ENCODE data around the gene DNASE1L1. TPM values are rescaled to one million over a fixed set of nuclear protein-coding genes. Genes with fewer than 3 reads are reported as not detected.
A peak's percentile ranks its signal among the peaks of the same experiment; 100 is the strongest.

DNASE1L1 gene
- total RNA-seq, 2 donors from 2014 or later: 20.5 to 22.6 TPM

GRCh38 chrX:154359362-154360154, 49.5 kb downstream of the DNASE1L1 start:
- DNase-seq (no peak), ATAC-seq (no peak)
- H3K9me3 ChIP-seq (ENCODE audit: control insufficient read depth, low read length, poor library complexity, severe bottlenecking): no peaks in the 10 kb centered on the region
- Mint-ChIP-seq H3K4me1 (peaks cover 13% of the 10 kb centered on the region), H3K27me3 (no peaks in the 10 kb centered on the region), H3K27ac (no peak overlapping the region), H3K4me3 (no peak overlapping the region), H3K36me3 (ENCODE audit: low read depth) (peaks cover 2% of the 10 kb centered on the region)

DNA sequence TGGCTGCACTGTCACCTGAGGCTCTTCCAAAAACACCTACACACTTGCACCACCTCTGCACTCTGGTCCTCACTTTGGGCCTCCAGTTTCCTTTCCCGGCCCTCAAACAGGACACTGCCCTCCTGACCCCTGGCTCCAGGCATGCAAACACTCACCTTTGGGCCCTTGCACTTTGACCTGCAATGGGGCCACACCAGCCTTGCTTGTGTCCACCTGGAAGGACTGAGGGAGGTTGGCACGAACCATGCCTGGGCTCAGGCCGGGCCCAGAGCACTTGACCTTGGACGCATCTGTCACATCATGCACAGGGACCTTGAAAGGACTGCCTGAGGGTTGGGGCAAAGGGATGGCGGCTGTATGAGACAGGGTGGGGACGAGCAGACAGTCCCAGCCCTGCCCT, 50.2 kb downstream of the DNASE1L1 start:
- ATAC-seq (no peak), DNase-seq (no peak)
- Mint-ChIP-seq H3K36me3 (ENCODE audit: low read depth) (peaks cover 2% of the 10 kb centered on the region), H3K4me1 (peaks cover 13% of the 10 kb centered on the region), H3K27ac (peak overlapping the region; percentile 78), H3K4me3 (peak overlapping the region; percentile 82), H3K27me3 (no peaks in the 10 kb centered on the region)
- no peaks in the 10 kb centered on the region for H3K9me3 ChIP-seq (ENCODE audit: control insufficient read depth, low read length, poor library complexity, severe bottlenecking)

- no peaks in the 10 kb centered on the region for H3K27me3 Mint-ChIP-seq
- no peak overlapping the region for H3K27ac Mint-ChIP-seq
- DNase-seq (no peak), ATAC-seq (no peak)
- H3K4me3 Mint-ChIP-seq: peak overlapping the region; percentile 82
- peaks cover 18% of the 10 kb centered on the region for H3K4me1 Mint-ChIP-seq
- H3K36me3 Mint-ChIP-seq (ENCODE audit: low read depth): peaks cover 2% of the 10 kb centered on the region
- no peaks in the 10 kb centered on the region for H3K9me3 ChIP-seq (ENCODE audit: control insufficient read depth, low read length, poor library complexity, severe bottlenecking)
Observed at GRCh38 chrX:154358011-154358410, 51.0 kb downstream of the DNASE1L1 start.

DNA sequence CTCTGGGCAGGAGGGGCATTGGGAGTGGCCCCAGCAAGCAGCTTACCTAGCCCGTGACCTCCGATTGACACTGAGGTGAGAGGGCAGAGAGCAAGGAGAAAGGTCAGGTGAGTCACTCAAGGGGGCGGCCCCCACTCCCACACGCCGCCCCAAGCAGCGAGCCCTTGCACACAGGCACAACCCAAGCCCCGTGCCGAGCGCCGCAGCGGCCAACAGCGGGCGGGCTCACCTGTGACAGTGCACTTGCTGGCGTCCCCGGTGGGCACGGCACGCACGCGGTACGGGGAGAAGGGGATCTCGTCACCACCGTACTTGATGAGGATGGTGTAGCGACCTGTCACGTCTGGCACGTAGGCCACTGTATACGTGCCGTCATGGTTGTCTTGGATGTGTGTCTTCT, 51.8 kb downstream of the DNASE1L1 start:
- H3K36me3 Mint-ChIP-seq (ENCODE audit: low read depth): no peaks in the 10 kb centered on the region
- H3K4me1 Mint-ChIP-seq: peaks cover 19% of the 10 kb centered on the region
- ATAC-seq (no peak), DNase-seq (peak in 1 of 3 donors; percentile 3)
- H3K9me3 ChIP-seq (ENCODE audit: control insufficient read depth, low read length, poor library complexity, severe bottlenecking): no peaks in the 10 kb centered on the region
- H3K27ac Mint-ChIP-seq: peak overlapping the region; percentile 2
- no peaks in the 10 kb centered on the region for H3K27me3 Mint-ChIP-seq
- H3K4me3 Mint-ChIP-seq: peak overlapping the region; percentile 31

DNA sequence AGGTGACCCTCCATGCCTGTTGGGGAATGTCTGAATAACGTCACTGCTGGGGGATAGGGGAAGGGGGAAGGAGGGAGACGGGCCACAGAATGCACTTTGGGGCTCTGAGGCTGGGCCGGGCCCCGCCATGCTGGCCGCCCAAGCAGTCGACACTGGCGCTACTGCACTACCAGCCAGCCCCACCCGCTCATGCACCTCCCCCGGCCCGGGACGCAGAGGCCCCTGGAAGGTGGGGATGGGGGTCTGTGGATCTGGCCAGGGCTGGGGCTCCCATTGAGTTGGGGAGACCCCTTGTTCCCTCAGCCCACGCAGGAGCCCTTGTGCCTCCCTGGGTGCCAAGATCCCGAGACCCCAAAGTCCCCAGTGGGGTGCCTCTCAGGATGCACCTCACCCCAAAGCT, 52.5 kb downstream of the DNASE1L1 start:
- DNase-seq (no peak), ATAC-seq (no peak)
- H3K27ac Mint-ChIP-seq: no peak overlapping the region
- H3K27me3 Mint-ChIP-seq: no peaks in the 10 kb centered on the region
- H3K4me1 Mint-ChIP-seq: peaks cover 20% of the 10 kb centered on the region
- H3K36me3 Mint-ChIP-seq (ENCODE audit: low read depth): no peaks in the 10 kb centered on the region
- H3K4me3 Mint-ChIP-seq: peak overlapping the region; percentile 72
- no peaks in the 10 kb centered on the region for H3K9me3 ChIP-seq (ENCODE audit: control insufficient read depth, low read length, poor library complexity, severe bottlenecking)

GRCh38 chrX:154355776-154356140, 53.3 kb downstream of the DNASE1L1 start:
- Mint-ChIP-seq H3K4me3 (no peak overlapping the region), H3K27ac (peak overlapping the region; percentile 3), H3K36me3 (ENCODE audit: low read depth) (no peaks in the 10 kb centered on the region)

GRCh38 chrX:154355094-154355775, 53.8 kb downstream of the DNASE1L1 start:
- Mint-ChIP-seq H3K27ac (peak overlapping the region; percentile 3), H3K4me3 (no peak overlapping the region), H3K4me1 (peaks cover 22% of the 10 kb centered on the region), H3K36me3 (ENCODE audit: low read depth) (no peaks in the 10 kb centered on the region), H3K27me3 (no peaks in the 10 kb centered on the region)
- ATAC-seq: no peak
- peak in 1 of 3 donors; percentile 6 for DNase-seq
- no peaks in the 10 kb centered on the region for H3K9me3 ChIP-seq (ENCODE audit: control insufficient read depth, low read length, poor library complexity, severe bottlenecking)

More at GRCh38 chrX:154355776-154356140, 53.3 kb downstream of the DNASE1L1 start:
- ATAC-seq: no peak
- Mint-ChIP-seq H3K27me3 (no peaks in the 10 kb centered on the region), H3K4me1 (peaks cover 22% of the 10 kb centered on the region)
- no peaks in the 10 kb centered on the region for H3K9me3 ChIP-seq (ENCODE audit: control insufficient read depth, low read length, poor library complexity, severe bottlenecking)
- no peak for DNase-seq

DNA sequence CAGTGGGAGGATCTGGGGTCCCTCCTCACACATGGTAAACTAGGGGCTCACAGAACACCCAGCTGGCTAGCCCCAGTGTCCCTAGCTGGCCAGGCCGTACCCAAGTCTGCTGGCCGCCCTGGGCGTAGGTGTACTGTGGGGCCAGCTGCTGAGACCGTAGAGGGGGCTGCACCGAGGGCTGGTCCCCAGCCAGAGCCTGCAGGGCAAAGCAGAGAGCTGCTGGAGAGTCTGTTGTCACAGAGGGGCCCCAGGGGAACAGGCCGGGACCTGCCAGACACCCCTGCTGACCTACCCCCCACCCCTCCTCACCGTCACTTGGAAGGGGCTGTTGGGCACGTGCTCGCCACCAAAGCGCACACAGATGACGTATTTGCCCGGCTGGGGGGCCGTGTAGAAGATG, 54.5 kb downstream of the DNASE1L1 start:
- H3K27me3 Mint-ChIP-seq: no peaks in the 10 kb centered on the region
- ATAC-seq (no peak), DNase-seq (no peak)
- no peaks in the 10 kb centered on the region for H3K36me3 Mint-ChIP-seq (ENCODE audit: low read depth)
- peaks cover 20% of the 10 kb centered on the region for H3K4me1 Mint-ChIP-seq
- peak overlapping the region; percentile 45 for H3K4me3 Mint-ChIP-seq
- peak overlapping the region; percentile 54 for H3K27ac Mint-ChIP-seq
- H3K9me3 ChIP-seq (ENCODE audit: control insufficient read depth, low read length, poor library complexity, severe bottlenecking): no peaks in the 10 kb centered on the region

DNA sequence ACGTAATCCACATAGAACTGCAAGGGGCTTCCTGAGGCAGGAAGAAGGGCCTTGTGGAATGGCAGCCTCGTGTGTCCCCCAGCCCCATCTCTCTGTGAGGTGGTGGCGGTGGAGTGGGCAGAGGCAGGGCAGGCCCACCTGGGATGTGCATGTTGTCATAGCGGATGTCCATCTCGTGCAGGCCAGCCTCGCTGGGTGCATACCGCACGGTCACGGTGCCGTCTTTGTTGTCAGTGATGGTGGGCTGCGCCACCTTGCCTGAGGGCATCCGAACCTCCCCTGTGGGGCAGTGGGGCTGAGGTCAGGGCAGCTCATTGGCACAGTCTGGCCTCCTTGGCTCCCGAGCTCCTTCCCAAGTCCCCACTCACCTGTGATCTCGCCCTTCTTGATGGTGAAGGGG, 55.0 kb downstream of the DNASE1L1 start:
- no peaks in the 10 kb centered on the region for H3K36me3 Mint-ChIP-seq (ENCODE audit: low read depth)
- H3K27me3 Mint-ChIP-seq: no peaks in the 10 kb centered on the region
- H3K4me3 Mint-ChIP-seq: peak overlapping the region; percentile 45
- H3K9me3 ChIP-seq (ENCODE audit: control insufficient read depth, low read length, poor library complexity, severe bottlenecking): no peaks in the 10 kb centered on the region
- peak in 1 of 3 donors; percentile 4 for DNase-seq
- peaks cover 20% of the 10 kb centered on the region for H3K4me1 Mint-ChIP-seq
- peak overlapping the region; percentile 54 for H3K27ac Mint-ChIP-seq
- ATAC-seq: no peak

DNA sequence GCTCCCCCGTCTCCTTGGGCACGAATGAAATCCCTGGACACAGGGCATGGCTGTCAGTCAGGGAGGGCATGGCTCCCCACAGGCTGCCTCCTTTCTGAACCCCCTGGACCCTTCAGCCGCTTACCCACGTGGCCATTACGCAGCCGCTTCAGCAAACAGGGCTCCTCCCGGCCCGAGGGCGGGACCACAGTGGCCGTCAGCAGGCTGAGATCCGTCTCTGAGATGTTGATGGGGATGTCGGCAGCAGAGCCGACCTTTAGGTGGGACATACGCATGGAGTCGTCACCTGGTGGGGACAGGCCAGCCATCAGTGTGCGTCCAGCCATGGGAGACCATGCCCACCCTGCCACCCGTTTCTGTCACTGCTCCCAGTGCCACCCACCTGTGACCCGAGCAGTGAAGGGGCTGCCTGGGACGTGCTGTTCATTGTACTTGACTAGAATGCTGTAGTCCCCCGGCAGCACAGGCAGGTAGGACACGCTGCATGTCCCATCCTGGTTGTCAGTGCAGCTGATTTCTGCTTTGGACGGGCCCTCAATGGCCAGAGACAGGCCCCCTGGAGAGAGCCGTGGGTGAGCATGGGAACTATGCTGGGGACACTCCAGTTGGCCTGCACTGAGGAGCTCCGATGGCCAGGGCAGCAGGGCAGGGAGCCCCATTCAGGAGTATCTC, 55.7 kb downstream of the DNASE1L1 start:
- H3K27ac Mint-ChIP-seq: peak overlapping the region; percentile 54
- no peaks in the 10 kb centered on the region for H3K36me3 Mint-ChIP-seq (ENCODE audit: low read depth)
- no peaks in the 10 kb centered on the region for H3K9me3 ChIP-seq (ENCODE audit: control insufficient read depth, low read length, poor library complexity, severe bottlenecking)
- ATAC-seq (no peak), DNase-seq (no peak)
- H3K4me1 Mint-ChIP-seq: peaks cover 17% of the 10 kb centered on the region
- no peaks in the 10 kb centered on the region for H3K27me3 Mint-ChIP-seq
- no peak overlapping the region for H3K4me3 Mint-ChIP-seq

GRCh38 chrX:154352466-154352865, 56.6 kb downstream of the DNASE1L1 start:
- no peaks in the 10 kb centered on the region for H3K27me3 Mint-ChIP-seq
- H3K4me3 Mint-ChIP-seq: peak overlapping the region; percentile 68
- H3K9me3 ChIP-seq (ENCODE audit: control insufficient read depth, low read length, poor library complexity, severe bottlenecking): no peaks in the 10 kb centered on the region
- no peak for ATAC-seq
- DNase-seq: no peak
- no peaks in the 10 kb centered on the region for H3K36me3 Mint-ChIP-seq (ENCODE audit: low read depth)
- H3K27ac Mint-ChIP-seq: peak overlapping the region; percentile 78
- H3K4me1 Mint-ChIP-seq: peaks cover 22% of the 10 kb centered on the region

DNA sequence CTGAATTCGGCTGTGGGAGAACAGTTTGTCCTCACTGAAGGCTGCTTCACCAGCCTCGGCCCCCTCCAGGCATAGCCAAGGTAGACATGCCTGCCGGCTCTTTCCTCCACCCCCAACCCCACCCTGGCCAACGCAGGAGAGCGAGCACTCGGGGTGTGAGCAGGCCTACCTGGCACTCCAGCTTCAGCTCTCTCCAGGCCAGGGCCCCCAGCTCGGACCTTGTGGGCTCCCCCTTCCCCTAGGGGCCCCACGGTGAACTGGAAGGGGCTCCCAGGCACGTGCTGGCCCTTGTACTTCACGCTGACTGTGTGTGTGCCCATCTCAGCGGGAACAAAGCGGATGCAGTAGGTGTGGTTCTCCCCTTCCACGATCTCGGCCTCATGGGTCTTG, 57.0 kb downstream of the DNASE1L1 start:
- ATAC-seq: peak; percentile 4
- Mint-ChIP-seq H3K4me3 (peak overlapping the region; percentile 68), H3K4me1 (peaks cover 25% of the 10 kb centered on the region), H3K27me3 (no peaks in the 10 kb centered on the region), H3K27ac (peak overlapping the region; percentile 78), H3K36me3 (ENCODE audit: low read depth) (no peaks in the 10 kb centered on the region)
- DNase-seq: peak in 1 of 3 donors; percentile 10
- H3K9me3 ChIP-seq (ENCODE audit: control insufficient read depth, low read length, poor library complexity, severe bottlenecking): no peaks in the 10 kb centered on the region

Measured in T-helper 17 cell (primary cell).